NCI-H1092 treated with DMSO at 0.1 percent for 48 hours (cell line): ENCODE data around the gene CIZ1.
"Not testable (repeated sequence)": the region's sequence is repeated elsewhere in the genome, so short reads cannot be mapped to it uniquely, and the experiment has no call there.

ENCODE experiments used
- DNase-seq: peaks from one replicate; lab custom pipeline; 2025; lab: John Stamatoyannopoulos, UW

Gene CIZ1

DNA sequence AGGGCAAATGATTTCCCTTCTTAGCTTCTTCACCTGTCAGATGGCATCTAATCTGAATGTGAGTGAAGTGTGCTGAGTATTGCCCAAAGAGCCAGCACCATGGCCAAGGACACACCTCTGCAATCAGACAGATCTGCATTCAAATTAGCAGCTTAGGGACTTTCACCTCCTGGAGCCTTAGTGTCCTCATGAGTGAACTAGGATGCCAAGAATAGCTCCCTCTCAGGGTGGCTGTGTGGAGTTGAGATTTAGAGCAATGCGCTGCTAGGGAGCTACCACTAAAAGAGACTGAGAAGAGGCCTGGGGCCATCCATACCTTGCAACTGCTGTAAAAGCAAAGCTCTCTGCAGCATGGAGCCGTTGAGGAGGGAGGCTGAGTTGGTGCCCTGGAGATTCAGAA is 1.4 kb downstream of the CIZ1 start:
- no peak for DNase-seq

DNA sequence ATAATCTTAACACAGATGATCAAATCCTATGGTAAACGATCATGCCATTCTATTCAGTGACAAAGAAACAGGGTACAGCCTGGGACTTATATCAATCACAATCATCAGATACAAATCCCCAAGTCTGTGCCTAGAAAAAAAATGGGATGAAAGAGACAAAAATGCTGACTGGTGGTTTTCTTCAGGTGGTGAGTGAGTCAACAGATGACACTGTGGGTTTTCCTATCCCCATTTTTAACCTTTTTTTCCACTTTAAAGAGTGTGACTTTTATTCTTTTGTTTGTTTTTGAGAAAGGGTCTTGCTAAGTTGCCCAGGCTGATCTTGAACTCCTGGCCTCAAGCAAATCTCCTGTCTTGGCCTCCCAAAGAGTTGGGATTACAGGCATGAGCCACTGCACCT is 3.2 kb downstream of the CIZ1 start:
- no peak for DNase-seq

DNA sequence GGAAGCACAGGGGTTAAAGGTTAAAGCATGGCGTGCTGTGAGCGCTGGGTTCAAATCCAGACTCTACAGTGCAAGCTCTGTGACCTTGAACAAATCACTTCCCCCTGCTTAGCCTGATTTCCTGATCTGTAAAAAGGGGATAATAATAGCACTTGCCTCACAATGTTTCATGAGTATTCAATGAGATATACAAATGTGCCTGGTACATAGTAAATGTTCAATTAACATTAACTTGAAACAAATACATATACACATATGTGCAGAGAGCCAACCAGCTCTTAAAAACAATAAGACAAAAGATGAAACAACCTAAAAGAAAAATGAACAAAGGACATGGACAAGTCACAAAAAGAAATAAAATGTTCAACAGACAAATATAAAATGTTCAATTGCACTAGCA is 4.0 kb downstream of the CIZ1 start:
- no peak for DNase-seq

DNA sequence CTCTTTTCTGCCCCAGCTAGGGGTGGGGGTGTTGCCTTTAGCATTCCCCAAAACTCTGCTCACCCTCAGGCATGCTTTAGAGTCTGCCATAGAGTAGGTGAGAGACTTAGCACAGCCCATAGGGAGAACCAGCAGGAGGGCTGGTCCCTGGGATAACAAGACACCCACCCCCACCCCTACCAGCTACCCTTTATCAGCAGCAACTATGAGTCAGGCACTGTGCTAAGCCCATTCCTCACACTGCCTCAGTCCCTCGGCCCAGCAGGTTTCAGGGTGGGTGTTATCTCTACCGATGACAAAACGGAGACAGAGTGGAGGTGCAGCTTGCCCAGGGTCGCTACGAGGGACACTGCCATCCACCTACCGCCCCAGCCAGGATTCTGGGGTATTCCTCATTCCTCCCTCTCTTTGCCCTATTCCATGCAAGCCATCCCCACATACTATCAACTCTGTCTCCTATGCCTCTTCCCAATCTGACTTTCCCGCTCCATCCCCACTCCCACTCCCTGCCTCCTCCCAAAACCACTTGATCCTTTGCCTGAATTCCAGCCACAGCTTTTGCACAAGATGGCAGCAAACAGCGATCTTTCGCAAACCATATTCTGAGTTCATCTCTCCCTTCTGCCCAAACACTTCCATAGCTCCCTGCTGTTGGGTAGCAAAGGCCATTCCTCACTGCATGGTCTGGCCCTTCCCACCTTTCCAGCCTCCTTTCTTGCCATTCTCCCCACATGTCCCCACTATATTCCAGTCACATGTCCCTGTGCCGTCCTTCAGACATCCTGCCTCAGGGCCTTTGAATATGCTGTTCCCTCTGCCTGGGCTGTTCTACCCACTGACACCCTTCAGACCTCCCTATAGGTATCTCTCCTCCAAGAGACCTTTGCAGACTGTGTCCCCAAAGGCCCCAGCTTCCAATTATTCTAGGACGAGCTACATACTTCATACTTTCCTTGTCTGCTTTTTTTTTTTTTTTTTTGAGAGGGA is 5.1 kb downstream of the CIZ1 start:
- DNase-seq = no peak

DNA sequence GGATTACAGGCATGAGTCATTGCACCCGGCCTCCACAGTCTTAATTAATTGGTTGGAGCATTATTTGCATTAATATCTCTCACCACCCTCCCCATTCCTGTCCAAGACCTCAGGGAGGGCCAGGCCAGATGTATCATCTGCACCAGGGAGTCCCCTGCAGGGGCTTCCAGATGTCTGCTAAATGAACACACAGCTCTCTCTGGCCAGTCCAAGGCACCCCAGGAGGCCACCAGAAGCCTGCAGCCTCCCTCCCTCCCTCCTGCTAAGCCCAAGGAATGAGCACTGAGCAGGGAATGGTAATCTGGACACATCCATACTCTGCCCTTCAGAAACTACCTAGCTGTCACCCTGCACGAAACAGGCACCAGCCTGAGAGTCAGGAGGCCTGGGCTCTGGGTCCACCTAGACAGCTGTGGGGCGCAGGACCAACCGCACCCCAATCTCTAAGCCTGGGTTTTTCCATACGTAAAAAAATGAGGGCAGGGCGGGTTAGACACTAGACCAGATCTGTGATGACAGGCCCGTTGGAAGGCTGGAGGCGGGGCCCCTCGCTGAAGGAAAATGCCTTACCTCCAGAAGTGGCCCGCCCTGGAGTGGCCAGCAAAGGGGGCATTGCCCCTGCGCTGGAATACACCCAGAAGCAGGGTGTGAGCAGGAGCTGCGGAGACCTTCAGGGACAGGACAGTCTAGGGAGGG is 8.3 kb downstream of the CIZ1 start:
- no peak for DNase-seq

DNA sequence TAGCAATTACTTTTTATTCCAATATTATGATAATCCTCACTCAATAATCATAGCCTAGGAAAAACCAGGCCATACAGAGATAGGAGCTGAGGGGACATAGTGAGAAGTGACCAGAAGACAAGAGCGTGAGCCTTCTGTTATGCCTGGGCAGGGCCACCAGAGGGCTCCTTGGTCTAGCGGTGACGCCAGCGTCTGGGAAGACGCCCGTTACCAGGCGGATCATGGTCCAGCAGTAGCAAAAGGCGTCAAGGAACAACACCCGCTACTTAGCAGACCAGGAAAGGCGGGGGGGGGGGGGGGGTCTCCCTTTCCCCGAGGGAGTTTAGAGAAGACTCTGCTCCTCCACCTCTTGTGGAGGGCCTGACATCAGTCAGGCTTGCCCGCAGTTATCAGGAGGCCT is 9.9 kb downstream of the CIZ1 start:
- DNase-seq = not testable (repeated sequence)

DNA sequence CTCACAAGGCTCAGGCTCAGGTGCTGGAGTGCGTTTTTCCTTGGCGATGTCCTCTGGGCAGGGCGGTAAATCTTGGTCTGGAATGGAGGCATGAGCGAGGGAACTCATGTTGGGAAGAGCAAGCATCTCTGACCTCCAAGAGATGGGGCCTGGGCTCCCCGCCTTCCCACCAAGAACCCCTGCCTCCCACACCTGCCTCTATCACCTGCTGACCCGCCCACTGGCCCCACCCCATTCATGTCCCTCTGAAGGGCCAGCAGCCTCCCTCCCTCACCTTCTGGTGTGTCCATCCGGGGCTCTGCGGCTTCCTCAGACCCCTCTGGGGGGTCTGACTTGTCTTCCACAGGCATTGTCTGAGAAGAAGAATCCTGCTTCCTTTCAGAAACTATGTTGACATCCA is 10.9 kb downstream of the CIZ1 start:
- DNase-seq = no peak

DNA sequence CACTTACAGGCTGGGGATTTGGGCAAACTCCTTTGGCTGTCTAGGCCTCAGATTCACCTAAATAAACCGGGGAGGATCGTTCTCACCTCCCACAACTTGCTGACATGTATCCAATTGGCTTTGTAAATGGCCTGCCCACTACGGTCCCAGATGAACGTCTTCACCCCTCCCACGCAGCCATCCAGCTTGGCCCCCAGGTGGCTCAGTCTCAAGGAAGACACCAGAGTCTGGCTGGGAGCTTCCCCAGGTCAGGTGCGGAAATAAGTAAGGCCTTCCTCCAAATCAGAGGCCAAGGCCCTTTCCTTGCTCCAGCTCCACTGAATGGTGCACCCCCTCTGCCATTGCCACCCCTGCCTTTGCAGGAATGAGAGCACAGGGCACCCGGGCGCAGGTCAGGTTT is 11.4 kb downstream of the CIZ1 start:
- DNase-seq = no peak

DNA sequence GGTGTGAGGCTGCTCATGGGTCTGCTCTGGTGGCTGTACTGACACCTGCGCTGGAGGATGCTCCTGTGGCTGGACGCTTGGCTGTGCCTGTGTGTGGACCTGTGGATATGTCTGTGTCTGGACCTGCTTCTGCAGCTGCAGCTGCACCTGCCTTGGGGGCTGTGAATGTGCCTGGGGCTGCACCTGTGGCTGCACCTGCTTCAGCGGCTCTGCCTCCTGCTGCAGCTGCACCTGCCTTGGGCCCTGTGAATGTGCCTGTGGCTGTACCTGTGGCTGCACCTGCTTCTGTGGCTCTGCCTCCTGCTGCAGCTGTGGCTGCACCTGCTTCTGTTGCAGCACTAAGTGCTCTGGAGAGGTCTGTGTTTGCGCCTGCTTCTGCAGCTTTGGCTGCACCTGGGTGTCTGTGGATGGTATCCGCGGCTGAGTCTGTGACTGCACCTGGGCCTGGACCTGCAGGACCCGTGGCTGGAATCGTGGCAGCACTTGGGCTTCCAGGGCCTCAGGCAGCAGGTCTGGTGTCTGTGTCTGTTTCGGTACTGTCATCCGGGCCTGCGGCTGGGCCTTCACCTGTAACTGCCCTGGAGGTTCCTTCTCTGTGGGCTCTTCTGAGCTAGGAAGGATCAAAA is 12.5 kb downstream of the CIZ1 start:
- no peak for DNase-seq

DNA sequence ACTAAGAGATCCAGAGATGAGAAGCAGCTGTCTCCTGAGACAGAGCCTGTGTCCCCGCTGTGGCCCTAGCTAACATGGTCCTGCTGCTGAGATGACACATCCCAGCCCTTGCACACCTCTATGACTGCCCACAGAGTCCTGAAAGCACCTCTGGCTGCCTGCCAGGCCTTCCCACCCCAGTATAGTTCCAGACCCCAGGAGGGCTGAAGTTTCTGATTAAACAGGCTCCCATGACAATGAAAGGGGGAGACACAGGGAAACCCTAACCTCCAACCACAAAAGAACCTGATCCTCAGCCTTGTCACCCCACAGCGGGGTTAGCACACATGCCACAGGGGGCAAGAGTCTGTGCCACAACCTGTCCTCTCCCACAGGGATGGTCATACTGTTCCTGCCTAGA is 15.6 kb downstream of the CIZ1 start:
- no peak for DNase-seq

DNA sequence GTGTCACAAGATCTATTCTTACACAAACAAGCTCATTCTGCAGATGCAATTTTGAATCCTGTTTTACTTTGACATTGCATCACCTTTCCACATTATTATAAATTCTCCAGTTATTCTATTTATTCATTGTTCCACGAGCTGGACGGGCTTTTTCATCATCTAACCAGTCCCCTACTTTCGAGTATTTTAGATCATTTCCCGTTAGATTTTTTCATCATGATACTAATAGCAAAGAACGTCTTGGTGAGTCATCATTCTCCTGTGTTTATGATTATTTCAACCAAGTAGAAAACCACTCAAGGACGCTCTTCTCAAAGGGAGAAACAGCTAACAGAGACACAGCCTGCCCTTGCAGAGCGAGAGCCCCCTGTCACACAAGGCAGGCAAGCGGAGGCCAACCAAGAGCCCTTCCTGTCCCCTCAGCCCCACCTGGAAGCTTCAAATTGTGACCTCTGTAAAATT is 16.2 kb downstream of the CIZ1 start:
- no peak for DNase-seq

DNA sequence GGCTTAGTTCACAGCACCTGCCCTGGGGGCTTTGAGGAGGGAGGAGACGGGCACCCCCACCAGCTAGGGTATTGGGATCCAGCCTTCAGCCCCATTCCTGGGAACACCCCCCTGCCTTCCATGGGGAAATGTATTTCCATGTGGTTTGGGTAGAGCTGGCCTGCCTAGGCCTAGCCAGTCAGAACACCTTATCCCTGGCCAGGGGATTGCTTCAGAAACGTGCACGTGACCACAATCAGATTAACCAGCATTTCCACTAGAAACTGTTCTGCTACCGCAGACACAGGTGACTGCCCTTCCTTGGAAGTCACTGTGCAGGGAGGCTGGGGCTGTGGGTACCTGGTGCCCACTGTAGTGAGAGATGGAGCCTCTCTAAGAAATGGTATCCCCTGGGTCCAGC is 17.3 kb downstream of the CIZ1 start:
- no peak for DNase-seq

DNA sequence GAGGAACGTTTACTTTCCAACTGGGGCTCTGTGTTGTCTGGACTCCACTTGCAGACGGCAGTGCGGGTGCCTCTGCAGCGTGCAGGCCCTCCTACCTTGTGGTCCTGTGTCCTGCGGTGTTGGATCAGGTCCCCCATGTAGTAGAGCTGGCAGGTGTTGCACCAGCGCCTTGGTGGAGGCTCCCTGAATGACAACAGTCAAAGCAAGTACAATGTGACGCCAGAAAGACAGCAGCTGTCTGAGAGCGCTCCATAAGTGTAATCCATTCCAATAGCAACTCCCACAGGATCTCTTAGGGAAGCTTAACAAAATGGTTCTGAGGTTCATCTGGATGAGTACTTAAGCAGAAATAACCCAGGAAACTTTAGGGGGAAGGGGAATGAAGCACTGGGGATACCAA is 21.4 kb downstream of the CIZ1 start:
- DNase-seq = no peak

DNA sequence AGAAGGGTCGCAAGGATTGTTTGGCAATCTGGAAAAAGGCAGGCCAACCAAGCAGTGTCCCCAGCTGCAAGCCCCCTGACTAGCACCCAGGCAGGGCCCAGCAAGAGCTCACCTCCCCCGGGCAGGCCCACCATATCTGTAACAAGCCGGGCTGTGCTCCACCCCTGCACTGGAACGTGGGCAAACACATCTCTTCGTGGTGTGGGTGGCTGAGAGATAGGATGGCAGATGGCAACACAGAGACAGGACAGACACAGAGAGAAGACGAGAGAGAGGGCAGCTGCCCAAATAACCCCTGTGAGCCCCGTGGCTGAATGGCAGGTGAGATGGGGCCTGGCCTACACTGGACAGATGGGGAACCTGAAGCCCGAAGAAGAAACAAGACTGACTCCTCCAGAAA is 21.9 kb downstream of the CIZ1 start:
- no peak for DNase-seq

DNA sequence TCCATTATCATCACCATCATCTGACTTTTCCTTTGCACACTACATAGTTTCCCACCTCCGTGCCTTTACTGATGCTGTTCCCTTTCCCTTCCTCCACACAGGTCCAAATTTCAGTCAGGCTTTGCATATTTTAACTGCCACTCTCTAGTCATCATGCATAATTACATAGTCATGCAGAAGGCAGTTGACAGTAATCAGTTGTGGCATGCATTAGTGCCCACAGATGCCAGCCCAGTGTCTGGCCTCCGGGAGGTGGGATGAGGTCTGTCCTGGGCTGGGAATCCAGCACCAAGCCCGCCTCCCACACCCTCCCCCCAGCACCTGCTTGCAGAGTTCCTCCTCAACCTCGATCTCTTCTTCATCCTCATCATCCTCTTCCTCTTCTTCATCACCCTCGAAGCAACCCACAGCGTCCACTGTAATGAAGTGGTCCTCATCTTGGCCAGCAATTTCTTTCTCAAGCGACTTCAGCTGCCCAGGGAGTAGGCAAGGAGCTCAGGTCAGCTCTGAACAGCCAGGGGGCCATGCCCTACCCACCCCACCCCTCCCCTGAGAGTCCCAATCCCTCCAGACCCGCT is 22.6 kb downstream of the CIZ1 start:
- DNase-seq = no peak

DNA sequence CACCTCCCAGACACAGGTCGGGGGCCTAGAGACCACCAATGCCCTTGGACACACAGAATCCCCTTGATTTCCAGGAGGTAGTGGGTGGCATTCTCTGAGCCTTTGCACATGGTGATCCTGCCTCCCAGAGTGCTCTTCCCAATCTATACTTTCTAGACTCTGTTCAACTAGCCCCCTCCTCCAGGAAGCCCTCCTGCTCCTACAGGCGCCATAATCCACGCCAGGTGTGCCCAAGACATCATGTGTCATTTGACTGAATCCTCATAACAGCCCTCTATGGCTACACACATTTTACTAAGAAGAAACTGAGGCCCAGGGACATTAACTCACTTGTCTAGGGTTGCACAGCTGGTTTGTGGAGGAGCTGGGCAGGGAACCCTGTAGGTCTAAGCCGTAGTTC is 24.2 kb downstream of the CIZ1 start:
- DNase-seq = no peak

DNA sequence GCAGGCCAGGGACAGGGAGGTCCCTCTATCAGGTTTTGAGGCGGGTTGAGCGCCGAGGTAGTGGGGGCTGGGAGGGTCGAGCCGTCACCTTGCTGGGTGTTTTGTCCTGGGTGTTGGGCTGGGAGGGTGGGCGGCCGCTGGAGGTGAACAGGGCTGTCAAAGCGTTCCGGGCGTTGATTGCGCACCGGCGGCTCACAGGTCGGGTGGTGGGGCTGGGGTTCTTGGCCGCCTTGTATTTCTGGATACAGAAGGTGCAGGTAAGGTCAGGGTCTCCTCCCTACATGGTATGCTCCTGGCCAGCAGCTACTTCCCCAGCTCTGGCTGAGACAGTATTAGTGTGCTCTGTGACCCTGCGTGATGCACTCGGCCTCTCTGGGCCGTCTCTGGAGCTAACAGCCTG is 25.2 kb downstream of the CIZ1 start:
- DNase-seq = no peak

DNA sequence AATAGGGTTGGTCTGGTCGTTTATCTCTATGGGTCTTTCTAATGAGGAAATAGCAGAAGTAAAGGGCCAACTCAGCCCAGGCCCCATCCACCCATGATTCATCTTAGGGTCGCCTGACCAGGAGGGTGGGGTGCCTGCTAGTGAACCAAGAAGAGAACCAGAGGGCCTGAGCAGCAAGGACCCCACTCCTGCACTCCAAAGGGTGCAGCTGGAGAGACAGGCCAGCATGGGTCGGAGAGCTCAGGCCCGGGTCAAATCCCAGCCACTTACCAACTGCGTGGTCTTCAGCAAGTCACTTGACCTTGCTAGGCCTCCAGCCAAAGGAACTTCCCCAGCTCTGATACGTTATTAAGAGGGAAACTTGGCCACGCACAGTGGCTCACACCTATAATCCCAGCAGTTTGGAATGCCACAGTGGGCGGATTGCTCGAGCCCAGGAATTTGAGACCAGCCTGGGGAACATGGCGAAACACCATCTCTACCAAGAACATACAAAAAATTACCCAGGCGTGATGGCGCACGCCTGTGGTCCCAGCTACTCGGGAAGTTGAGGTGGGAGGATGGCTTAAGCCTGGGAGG is 27.0 kb downstream of the CIZ1 start:
- DNase-seq = no peak

DNA sequence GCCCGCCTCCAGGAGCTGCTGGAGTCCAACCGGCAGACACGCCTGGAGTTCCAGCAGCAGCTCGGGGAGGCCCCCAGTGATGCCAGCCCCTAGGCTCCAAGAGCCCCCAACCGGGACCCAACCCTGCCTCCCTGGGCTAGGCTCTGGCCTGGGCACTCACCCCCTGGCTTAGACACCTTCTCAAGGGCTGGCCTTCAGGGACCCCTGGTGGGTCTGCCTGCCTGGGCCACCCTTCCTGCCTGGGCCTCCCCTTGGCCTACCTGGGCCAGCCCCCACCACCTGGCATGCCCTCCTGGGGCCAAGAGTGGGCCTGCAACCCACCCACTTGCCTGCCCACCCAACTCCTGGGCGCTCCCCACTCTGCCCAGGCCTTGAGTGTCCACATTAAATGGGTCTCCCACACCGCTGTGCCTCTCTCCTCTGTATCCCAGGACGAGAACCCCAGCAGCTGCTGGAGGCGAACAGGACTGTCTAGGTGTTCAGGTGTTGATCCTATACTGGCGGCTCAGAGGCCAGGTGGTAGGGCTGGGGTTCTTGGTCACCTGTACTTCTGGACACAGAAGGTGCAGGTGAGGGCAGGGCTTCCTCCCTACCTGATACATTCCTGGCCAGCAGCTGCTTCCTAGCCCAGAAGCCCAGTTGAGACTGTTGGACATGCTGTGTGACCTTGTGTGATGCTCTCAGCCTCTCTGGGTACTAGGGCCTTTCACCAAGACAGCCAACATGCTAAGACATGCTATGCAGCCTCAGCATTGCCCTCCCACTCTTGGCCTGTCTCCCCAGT is 27.7 kb downstream of the CIZ1 start:
- no peak for DNase-seq

DNA sequence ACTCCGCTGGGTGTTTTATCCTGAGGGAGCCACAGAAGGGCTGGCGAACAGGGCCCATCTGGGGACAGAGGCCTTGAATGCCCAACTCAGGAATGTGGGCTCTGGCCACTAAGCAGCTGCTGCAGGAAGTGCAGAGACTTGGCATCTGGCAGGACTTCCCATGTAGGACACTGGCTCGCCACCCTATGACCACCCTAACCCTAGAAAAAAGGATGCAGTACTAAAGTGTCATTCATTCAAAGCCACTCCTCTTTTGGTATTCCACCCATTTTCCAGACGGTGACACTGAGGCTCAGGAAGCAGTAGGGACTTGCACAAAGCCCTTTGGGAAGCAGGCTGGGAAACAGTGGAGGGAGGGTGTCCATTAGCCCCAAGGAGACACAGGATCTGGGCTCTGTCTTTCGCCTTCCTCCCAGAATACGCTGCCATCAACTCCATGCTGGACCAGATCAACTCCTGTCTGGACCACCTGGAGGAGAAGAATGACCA is 28.3 kb downstream of the CIZ1 start:
- DNase-seq = no peak
